ENCODE measurements around the gene ACTC1. TPM values are rescaled to one million over a fixed set of nuclear protein-coding genes. Genes with fewer than 3 reads are reported as not detected.

ACTC1 gene
- total and polyA plus RNA-seq, 10 of the 15 experiments (the other 5 are each of a cell fraction or from before 2014, with no cell fraction given), result 1.6 TPM; not detected in 9

GRCh38 chr15:34809186-34809585 is 13.8 kb upstream of the ACTC1 start:
- H3K9ac ChIP-seq (ENCODE audit: control insufficient read depth, insufficient read depth, low read length), result no peak overlapping the region
- DNase-seq (ENCODE audit: low read depth, low spot score) (no peak), FAIRE-seq (no peak), ATAC-seq (no peak)
- ChIA-PET POLR2A (no interaction called here), SMC1A (ENCODE audit: uncharacterized antibody, unreplicated experiment) (interaction anchor here (0.9 to 1.0 kb wide), 2 partner anchors 12 kb away, joined by 3 to 4 read pairs; no protein-coding TSS in a partner anchor), CTCF (interaction anchor here (0.9 kb wide), 1 partner anchor 24 kb away, joined by 3 read pairs; no protein-coding TSS in a partner anchor), RAD21 (ENCODE audit: unreplicated experiment) (no interaction called here)
- H3K27me3 ChIP-seq (replicated peaks in 1 of 2; ENCODE audit: control insufficient read depth in 2 of 2, insufficient read depth in 2 of 2, low read length in 1 of 2), result no peaks in the 10 kb centered on the region
- no TSS peak for BruUV-seq (replicated peaks)
- no peaks in the 10 kb centered on the region for H3K4me1 ChIP-seq (ENCODE audit: control insufficient read depth, insufficient read depth, low read length)
- H3K4me3 ChIP-seq, result no peak overlapping the region
- no peaks in the 10 kb centered on the region for H3K79me2 ChIP-seq (ENCODE audit: control insufficient read depth, insufficient read depth, low read length)
- H4K20me1 ChIP-seq (ENCODE audit: control insufficient read depth, insufficient read depth), result no peaks in the 10 kb centered on the region
- WGBS (ENCODE audit: insufficient coverage, insufficient replicate concordance, low lambda C conversion rate, missing lambda C conversion rate), result 2% methylated on average over 3 of the region's 3 CpGs
- H3K4me2 ChIP-seq (ENCODE audit: control insufficient read depth, insufficient read depth), result no peak overlapping the region
- TF ChIP-seq DPF2 (IDR thresholded peaks at IDR 0.05) (no peak), ATF7 (IDR thresholded peaks at IDR 0.05; ENCODE audit: low read depth) (no peak), YY1 (IDR thresholded peaks at IDR 0.05; ENCODE audit: low read depth, low read length) (no peak)
- no peak overlapping the region for H3K27ac ChIP-seq (ENCODE audit: control insufficient read depth, insufficient read depth)
- H3K9me3 ChIP-seq (replicated peaks; ENCODE audit: control insufficient read depth, insufficient read depth, low read length), result no peaks in the 10 kb centered on the region; the same call in 2 of the 3 replicates
- in situ Hi-C loops (cut with MboI) (no loop called here), intact Hi-C loops (cut with micrococcal nuclease; ENCODE audit: unreplicated experiment) (no loop called here)
- no peak overlapping the region for H2AFZ ChIP-seq (ENCODE audit: control insufficient read depth, low read depth, low read length)
- H3K36me3 ChIP-seq (ENCODE audit: control insufficient read depth in 2 of 2, insufficient read depth in 2 of 2, low read length in 1 of 2), result no peaks in the 10 kb centered on the region

DNA sequence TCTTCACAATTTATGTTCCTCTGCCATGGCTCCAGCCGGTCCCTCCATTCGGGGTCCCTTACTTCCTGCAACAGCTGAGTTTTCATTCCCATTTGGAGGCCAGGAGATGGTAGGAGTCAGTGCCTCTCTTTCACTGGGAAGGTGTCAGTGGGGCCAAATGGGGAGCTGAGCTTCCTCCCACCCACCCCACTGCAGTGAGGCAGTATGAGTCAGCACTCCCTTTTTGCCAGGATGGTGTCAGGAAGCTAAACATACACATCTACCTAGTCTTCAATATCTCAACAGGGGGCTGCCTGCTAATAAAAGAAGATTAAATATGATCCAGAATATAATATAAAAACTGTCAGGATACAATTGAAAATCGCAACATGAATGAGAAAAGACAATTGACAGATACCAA is 12.7 kb upstream of the ACTC1 start:
- CTCF ChIA-PET, result no interaction called here
- RAD21 ChIA-PET (ENCODE audit: unreplicated experiment), result no interaction called here
- H3K4me2 ChIP-seq (ENCODE audit: control insufficient read depth, insufficient read depth), result no peak overlapping the region
- H3K9ac ChIP-seq (ENCODE audit: control insufficient read depth, insufficient read depth, low read length), result no peak overlapping the region
- DNase-seq (ENCODE audit: low read depth, low spot score) (no peak), FAIRE-seq (no peak), ATAC-seq (no peak)
- no peaks in the 10 kb centered on the region for H3K36me3 ChIP-seq (ENCODE audit: control insufficient read depth in 2 of 2, insufficient read depth in 2 of 2, low read length in 1 of 2)
- in situ Hi-C loops (cut with MboI) (no loop called here), intact Hi-C loops (cut with micrococcal nuclease; ENCODE audit: unreplicated experiment) (no loop called here)
- no peaks in the 10 kb centered on the region; the same call in 2 of the 3 replicates for H3K9me3 ChIP-seq (replicated peaks; ENCODE audit: control insufficient read depth, insufficient read depth, low read length)
- H3K4me1 ChIP-seq (ENCODE audit: control insufficient read depth, insufficient read depth, low read length), result no peaks in the 10 kb centered on the region
- POLR2A ChIA-PET, result no interaction called here
- SMC1A ChIA-PET (ENCODE audit: uncharacterized antibody, unreplicated experiment), result no interaction called here
- no peak overlapping the region for H2AFZ ChIP-seq (ENCODE audit: control insufficient read depth, low read depth, low read length)
- no peak overlapping the region for H3K4me3 ChIP-seq
- BruUV-seq (replicated peaks), result no TSS peak
- H3K27me3 ChIP-seq (replicated peaks in 1 of 2; ENCODE audit: control insufficient read depth in 2 of 2, insufficient read depth in 2 of 2, low read length in 1 of 2), result no peaks in the 10 kb centered on the region
- H4K20me1 ChIP-seq (ENCODE audit: control insufficient read depth, insufficient read depth), result no peaks in the 10 kb centered on the region
- 59% methylated on average over 3 of the region's 3 CpGs for WGBS (ENCODE audit: insufficient coverage, insufficient replicate concordance, low lambda C conversion rate, missing lambda C conversion rate)
- H3K79me2 ChIP-seq (ENCODE audit: control insufficient read depth, insufficient read depth, low read length), result no peaks in the 10 kb centered on the region
- H3K27ac ChIP-seq (ENCODE audit: control insufficient read depth, insufficient read depth), result no peak overlapping the region
- TF ChIP-seq SREBF2 (IDR thresholded peaks at IDR 0.05; ENCODE audit: low read length), result no peak
- TF ChIP-seq RCOR1 (conservative IDR thresholded peaks at IDR 0.05; ENCODE audit: low read depth, low read length), result no peak
- no peak for TF ChIP-seq STAT3 (IDR thresholded peaks at IDR 0.05; ENCODE audit: low read depth, low read length)
- TF ChIP-seq IKZF1 (conservative IDR thresholded peaks at IDR 0.05), result no peak
- no peak for TF ChIP-seq HDAC2 (IDR thresholded peaks at IDR 0.05)
- TF ChIP-seq E2F8 (IDR thresholded peaks at IDR 0.05; ENCODE audit: low read depth, partially characterized antibody), result no peak
- no peak for TF ChIP-seq JUNB (IDR thresholded peaks at IDR 0.05)
- TF ChIP-seq, protein P1, sequence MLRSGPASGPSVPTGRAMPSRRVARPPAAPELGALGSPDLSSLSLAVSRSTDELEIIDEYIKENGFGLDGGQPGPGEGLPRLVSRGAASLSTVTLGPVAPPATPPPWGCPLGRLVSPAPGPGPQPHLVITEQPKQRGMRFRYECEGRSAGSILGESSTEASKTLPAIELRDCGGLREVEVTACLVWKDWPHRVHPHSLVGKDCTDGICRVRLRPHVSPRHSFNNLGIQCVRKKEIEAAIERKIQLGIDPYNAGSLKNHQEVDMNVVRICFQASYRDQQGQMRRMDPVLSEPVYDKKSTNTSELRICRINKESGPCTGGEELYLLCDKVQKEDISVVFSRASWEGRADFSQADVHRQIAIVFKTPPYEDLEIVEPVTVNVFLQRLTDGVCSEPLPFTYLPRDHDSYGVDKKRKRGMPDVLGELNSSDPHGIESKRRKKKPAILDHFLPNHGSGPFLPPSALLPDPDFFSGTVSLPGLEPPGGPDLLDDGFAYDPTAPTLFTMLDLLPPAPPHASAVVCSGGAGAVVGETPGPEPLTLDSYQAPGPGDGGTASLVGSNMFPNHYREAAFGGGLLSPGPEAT (IDR thresholded peaks at IDR 0.05; ENCODE audit: low read depth), result no peak
- TF ChIP-seq POLR2AphosphoS5 (IDR thresholded peaks at IDR 0.05; ENCODE audit: low read length), result no peak
- no peak for TF ChIP-seq POLR2AphosphoS2 (IDR thresholded peaks at IDR 0.05; ENCODE audit: low read depth, low read length)
- TF ChIP-seq NR2C1 (IDR thresholded peaks at IDR 0.05), result no peak
- no peak for TF ChIP-seq EGR1 (IDR thresholded peaks at IDR 0.05; ENCODE audit: borderline replicate concordance in 1 of 2, low read depth in 2 of 2, low read length in 2 of 2)
- no peak for TF ChIP-seq ATF7 (IDR thresholded peaks at IDR 0.05; ENCODE audit: low read depth)
- TF ChIP-seq SUZ12 (IDR thresholded peaks at IDR 0.05; ENCODE audit: unreplicated experiment), result no peak
- no peak for TF ChIP-seq CBFB (IDR thresholded peaks at IDR 0.05; ENCODE audit: low read depth)

Data from GM12878 (cell line).